K562 (cell line): Measurements from ENCODE around the gene BCAR3. TPM values are rescaled to one million over a fixed set of nuclear protein-coding genes. Genes with fewer than 3 reads are reported as not detected.

Experiments used
- ATAC-seq: fragments of 200-7000 bp; cut with Tn5 transposase; 3 replicates; pipeline ENCODE4 v1.9.1; 2020; ENCODE audit warnings: moderate library complexity
- BruUV-seq: library from RNA; stranded (reverse); fragments of 400-500 nt; replicated peaks from 2 replicates; lab custom pipeline; 2021; lab: Mats Ljungman, UMichigan
- CTCF ChIA-PET: fragments of 300-600 bp; formaldehyde crosslinking; extraction: SDS; loops from one replicate; lab custom pipeline; 2021; ENCODE audit warnings: low intra/inter-chr PET ratio; lab: Yijun Ruan, JAX
- POLR2A ChIA-PET: fragments of 300-600, 350-650 bp; sonication (Branson Sonifier 250); formaldehyde crosslinking; extraction: SDS; loops from one replicate; lab custom pipeline; 2021; ENCODE audit warnings: antibody characterized with exemption, inconsistent platforms; lab: Yijun Ruan, JAX
- DNase-seq, 4 experiments: peaks; one replicate each; pipeline versions ENCODE4 v3.0.0 to v3.0.0-alpha.2; 2011 to 2018; ENCODE audit warnings: low spot score in 3 of 4, mixed read lengths in 3 of 4; ENCODE audit errors: extremely low read depth in 1 of 4
- FAIRE-seq: peaks from 2 replicates; lab custom pipeline; 2011; peaks lifted over from hg19 to GRCh38; lab: Jason Lieb, UNC
- H2AFZ ChIP-seq: 2 replicates; pipeline ENCODE4 v1.6.0; 2011; ENCODE audit warnings: low read depth, low read length, control low read depth, inconsistent platforms
- H3K27ac ChIP-seq: fragments of 200-600 bp; 3 replicates; pipeline ENCODE4 v1.8.0; 2011; ENCODE audit warnings: low read depth, mild to moderate bottlenecking, control low read depth, inconsistent platforms, low read length, moderate library complexity, mixed read lengths; ENCODE audit errors: extremely low read depth
- H3K27me3 ChIP-seq, 2 experiments: fragments of 300-600 bp in 1 of 2; 2 replicates in 1 of 2; 3 replicates in 1 of 2; pipeline versions ENCODE4 v1.6.0 to v1.8.0; 2011; ENCODE audit warnings: inconsistent platforms in 2 of 2, low read length in 2 of 2, mild to moderate bottlenecking in 1 of 2, mixed read lengths in 1 of 2, moderate library complexity in 1 of 2; ENCODE audit not compliant: control insufficient read depth in 2 of 2, insufficient read depth in 2 of 2
- H3K36me3 ChIP-seq: fragments of 300-600 bp; 3 replicates; pipeline ENCODE4 v1.8.0; 2011; ENCODE audit warnings: mild to moderate bottlenecking, low read length, inconsistent platforms; ENCODE audit not compliant: control insufficient read depth, insufficient read depth
- H3K4me1 ChIP-seq, 2 experiments: fragments of 200-600 bp in 1 of 2; replicated peaks in 1 of 2; 2 replicates in 1 of 2; 3 replicates in 1 of 2; pipeline versions ENCODE4 v1.5.1 to v1.8.0; 2011; ENCODE audit warnings: inconsistent platforms in 2 of 2, low read length in 2 of 2, mild to moderate bottlenecking in 1 of 2, mixed read lengths in 1 of 2, moderate library complexity in 1 of 2; ENCODE audit not compliant: control insufficient read depth in 2 of 2, insufficient read depth in 2 of 2
- H3K4me2 ChIP-seq: 2 replicates; pipeline ENCODE4 v1.6.1; 2011; ENCODE audit warnings: low read length, control low read depth, inconsistent platforms, mixed read lengths; ENCODE audit not compliant: insufficient read depth
- H3K4me3 ChIP-seq: fragments of 200-600 bp; sonication (generic), shearing (Covaris generic); 2 replicates; pipeline ENCODE4 v1.5.1; 2016; ENCODE audit warnings: control low read depth, inconsistent platforms
- H3K79me2 ChIP-seq: fragments of 200-600 bp; 3 replicates; pipeline ENCODE4 v1.8.0; 2011; ENCODE audit warnings: low read length, inconsistent platforms; ENCODE audit not compliant: control insufficient read depth, insufficient read depth
- H3K9ac ChIP-seq, 2 experiments: 2 replicates each; pipeline versions ENCODE4 v1.6.0 to v1.6.1; 2011; ENCODE audit warnings: low read depth in 2 of 2, low read length in 2 of 2, control low read depth in 1 of 2, inconsistent platforms in 1 of 2, mild to moderate bottlenecking in 1 of 2, mixed read lengths in 1 of 2; ENCODE audit not compliant: insufficient read depth in 1 of 2
- H3K9me1 ChIP-seq: one replicate; pipeline ENCODE4 v1.6.0; 2011; ENCODE audit warnings: inconsistent platforms, mild to moderate bottlenecking, low read length, moderate library complexity; ENCODE audit not compliant: control insufficient read depth, insufficient read depth
- H3K9me3 ChIP-seq: replicated peaks from 2 replicates; pipeline ENCODE4 v1.5.1; 2011; ENCODE audit warnings: low read depth, low read length, inconsistent platforms; ENCODE audit not compliant: control insufficient read depth, insufficient read depth
- H4K20me1 ChIP-seq: replicated peaks from 2 replicates; pipeline ENCODE4 v1.6.1; 2011; ENCODE audit warnings: low read length, inconsistent platforms, mixed read lengths; ENCODE audit not compliant: control insufficient read depth, insufficient read depth
- BRCA1 ChIP-seq, 2 experiments: fragments of 450-650 bp in 1 of 2; sonication (generic) in 1 of 2; formaldehyde crosslinking in 1 of 2; IDR thresholded peaks; 2 replicates each; pipeline versions ENCODE4 v1.5.0 to v1.6.1; 2017 to 2020; ENCODE audit warnings: mild to moderate bottlenecking in 1 of 2, missing genetic modification reagents in 1 of 2
- C11orf30 ChIP-seq: fragments of 450-650 bp; IDR thresholded peaks from 2 replicates; pipeline ENCODE4 v1.6.1; 2016; ENCODE audit warnings: low read depth, mild to moderate bottlenecking
- CEBPG ChIP-seq, 3 experiments: fragments of 200-800 bp in 1 of 3; sonication (Bioruptor generic) in 1 of 3; sonication (generic) in 1 of 3; formaldehyde crosslinking in 1 of 3; IDR thresholded peaks in 2 of 3; conservative IDR thresholded peaks in 1 of 3; 2 replicates each; pipeline versions ENCODE4 v1.6.1 to v1.8.0; 2016 to 2022; ENCODE audit warnings: missing compliant biosample characterization in 2 of 3, missing genetic modification characterization in 2 of 3, mild to moderate bottlenecking in 1 of 3, missing genetic modification reagents in 1 of 3
- ZNF124 ChIP-seq: sonication (generic); formaldehyde crosslinking; IDR thresholded peaks from 2 replicates; pipeline ENCODE4 v1.8.1; 2022; ENCODE audit warnings: missing genetic modification reagents
- WGBS: fragments of 100-300 bp; shearing (Covaris generic); methylation state at CpG from one replicate; pipeline ENCODE4 v1.1.6; 2016; ENCODE audit warnings: low coverage, mixed read lengths; ENCODE audit not compliant: insufficient coverage; ENCODE audit errors: missing lambda C conversion rate; 5-methylcytosine and 5-hydroxymethylcytosine counted together
- in situ Hi-C: fragments of 300-500 bp; cut with MboI; formaldehyde crosslinking; loops from 4 replicates; pipeline ENCODE4 v1.15.0; 2018; ENCODE audit warnings: inconsistent platforms, mixed read lengths
- intact Hi-C: fragments of 100-400 bp; cut with micrococcal nuclease; formaldehyde crosslinking; loops from 2 replicates; pipeline ENCODE4 v1.14.2; 2022
- polyA plus RNA-seq, 8 experiments: library from polyadenylated mRNA; depleted of rRNA in 4 of 8; stranded (reverse) in 5 of 8; unstranded in 3 of 8; fragments of >200 nt; fragmentation: Nextera tagmentation in 2 of 8; fragmentation: Illumina TruSeq in 1 of 8; extraction: Ambion mirVana in 2 of 8; extraction: Trizol in 1 of 8; gene quantifications; 2 replicates each; pipeline versions ENCODE4 v1.2.1 to v1.2.3, GENCODE V29; 2011 to 2014; ENCODE audit warnings: inconsistent platforms in 1 of 8, missing spikeins in 1 of 8
- total RNA-seq, 7 experiments: library from RNA; depleted of rRNA in 6 of 7; stranded (reverse); fragments of >200 nt in 6 of 7; fragmentation: Illumina TruSeq in 2 of 7; extraction: Trizol in 2 of 7; gene quantifications; 2 replicates each; pipeline versions ENCODE4 v1.2.1 to v1.2.3, GENCODE V29; 2011 to 2021; ENCODE audit warnings: low replicate concordance in 1 of 7
- TF ChIP-seq, protein P1 (sequence below): sonication (generic); formaldehyde crosslinking; IDR thresholded peaks from 2 replicates; pipeline ENCODE4 v1.8.0; 2022; ENCODE audit warnings: mild to moderate bottlenecking, missing genetic modification reagents
- TF ChIP-seq, protein P2 (sequence below): fragments of 450-650 bp; formaldehyde crosslinking; IDR thresholded peaks from 2 replicates; pipeline ENCODE4 v1.4.0; 2020; ENCODE audit warnings: mild to moderate bottlenecking, moderate library complexity
- TF ChIP-seq, protein P3 (sequence below): sonication (generic); formaldehyde crosslinking; IDR thresholded peaks from 2 replicates; pipeline ENCODE4 v1.4.0; 2020; ENCODE audit warnings: mild to moderate bottlenecking, missing genetic modification reagents

The BCAR3 gene
- total and polyA plus RNA-seq, 9 of the 15 experiments (the other 6 are each of a cell fraction or from before 2014, with no cell fraction given): 1.8 to 6.3 (median 3.8) TPM

DNA sequence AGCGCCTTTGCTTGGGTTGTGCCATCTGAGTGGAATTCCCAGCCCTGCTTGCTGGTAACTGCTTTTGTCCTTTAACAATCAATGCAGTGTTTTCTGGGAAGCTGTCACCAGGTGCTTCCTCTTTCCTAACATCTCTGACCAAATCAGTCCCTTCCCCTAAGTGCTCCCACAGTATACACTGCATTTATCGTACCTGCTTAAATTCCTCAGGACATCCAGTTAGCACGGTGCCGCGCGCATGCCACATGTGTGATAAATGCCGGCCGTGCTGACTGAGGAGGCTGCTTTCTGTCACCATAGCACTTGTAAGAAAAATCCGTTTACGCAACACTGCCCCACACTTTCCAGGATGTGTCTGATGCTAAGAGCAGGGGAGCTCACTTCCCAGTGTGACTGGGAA is 115.4 kb downstream of the BCAR3 start:
- Histone ChIP-seq H3K4me3 (peak overlapping the region; percentile 25; the same call in 1 of the 2 replicates), H3K9me1 (no peaks in the 10 kb centered on the region), H3K4me2 (peak overlapping the region; percentile 84), H3K9ac (peak overlapping the region; percentile 60 to 76; a peak in 2 of 4 replicates), H3K79me2 (peaks cover 6% of the 10 kb centered on the region; the same call in 2 of the 3 replicates), H3K9me3 (no peaks in the 10 kb centered on the region), H4K20me1 (no peaks in the 10 kb centered on the region), H3K27me3 (no peaks in the 10 kb centered on the region), H3K4me1 (peaks cover 11 to 17% of the 10 kb centered on the region in 2 experiments), H3K36me3 (no peaks in the 10 kb centered on the region; the same call in 2 of the 3 replicates), H2AFZ (peak overlapping the region; percentile 42), H3K27ac (peak overlapping the region; percentile 81; the same call in 2 of the 3 replicates)
- WGBS: 73% methylated on average over 10 of the region's 10 CpGs
- FAIRE-seq: no peak
- DNase-seq: peak in 1 of 4 experiments; percentile 20
- BruUV-seq: no TSS peak
- intact Hi-C loops: loop anchor here (10.0 kb wide), 1 partner anchor 61 kb away; no protein-coding TSS in a partner anchor
- no peak for ATAC-seq
- in situ Hi-C loops: no loop called here
- ChIA-PET POLR2A (interaction anchor here (0.6 to 2.5 kb wide), 3 partner anchors 11 to 64 kb away, joined by 3 to 14 read pairs (median 6); no protein-coding TSS in a partner anchor), CTCF (no interaction called here)
- TF ChIP-seq CEBPG (CRISPR knock-in tag; IDR thresholded peaks at IDR 0.05) (peak; percentile 78), CEBPG (tag; conservative IDR thresholded peaks at IDR 0.05 in 1 of 2, IDR thresholded peaks at IDR 0.05 in 1 of 2) (0 out of 4 replicates have a peak, but pooled peaks of 1 of the 2 experiments have one; percentile 21), BRCA1 (IDR thresholded peaks at IDR 0.05) (no peak), BRCA1 (CRISPR knock-in tag; IDR thresholded peaks at IDR 0.05) (no peak), ZNF124 (CRISPR knock-in tag) (no peak), C11orf30 (no peak)
- TF ChIP-seq, protein P1, sequence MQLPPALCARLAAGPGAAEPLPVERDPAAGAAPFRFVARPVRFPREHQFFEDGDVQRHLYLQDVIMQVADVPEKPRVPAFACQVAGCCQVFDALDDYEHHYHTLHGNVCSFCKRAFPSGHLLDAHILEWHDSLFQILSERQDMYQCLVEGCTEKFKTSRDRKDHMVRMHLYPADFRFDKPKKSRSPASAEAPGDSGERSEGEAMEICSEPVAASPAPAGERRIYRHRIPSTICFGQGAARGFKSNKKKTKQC (CRISPR knock-in tag): 0 out of 2 replicates have a peak, but pooled peaks have one; percentile 34
- TF ChIP-seq, protein P2, sequence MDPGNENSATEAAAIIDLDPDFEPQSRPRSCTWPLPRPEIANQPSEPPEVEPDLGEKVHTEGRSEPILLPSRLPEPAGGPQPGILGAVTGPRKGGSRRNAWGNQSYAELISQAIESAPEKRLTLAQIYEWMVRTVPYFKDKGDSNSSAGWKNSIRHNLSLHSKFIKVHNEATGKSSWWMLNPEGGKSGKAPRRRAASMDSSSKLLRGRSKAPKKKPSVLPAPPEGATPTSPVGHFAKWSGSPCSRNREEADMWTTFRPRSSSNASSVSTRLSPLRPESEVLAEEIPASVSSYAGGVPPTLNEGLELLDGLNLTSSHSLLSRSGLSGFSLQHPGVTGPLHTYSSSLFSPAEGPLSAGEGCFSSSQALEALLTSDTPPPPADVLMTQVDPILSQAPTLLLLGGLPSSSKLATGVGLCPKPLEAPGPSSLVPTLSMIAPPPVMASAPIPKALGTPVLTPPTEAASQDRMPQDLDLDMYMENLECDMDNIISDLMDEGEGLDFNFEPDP (CRISPR knock-in tag): no peak
- TF ChIP-seq, protein P3, sequence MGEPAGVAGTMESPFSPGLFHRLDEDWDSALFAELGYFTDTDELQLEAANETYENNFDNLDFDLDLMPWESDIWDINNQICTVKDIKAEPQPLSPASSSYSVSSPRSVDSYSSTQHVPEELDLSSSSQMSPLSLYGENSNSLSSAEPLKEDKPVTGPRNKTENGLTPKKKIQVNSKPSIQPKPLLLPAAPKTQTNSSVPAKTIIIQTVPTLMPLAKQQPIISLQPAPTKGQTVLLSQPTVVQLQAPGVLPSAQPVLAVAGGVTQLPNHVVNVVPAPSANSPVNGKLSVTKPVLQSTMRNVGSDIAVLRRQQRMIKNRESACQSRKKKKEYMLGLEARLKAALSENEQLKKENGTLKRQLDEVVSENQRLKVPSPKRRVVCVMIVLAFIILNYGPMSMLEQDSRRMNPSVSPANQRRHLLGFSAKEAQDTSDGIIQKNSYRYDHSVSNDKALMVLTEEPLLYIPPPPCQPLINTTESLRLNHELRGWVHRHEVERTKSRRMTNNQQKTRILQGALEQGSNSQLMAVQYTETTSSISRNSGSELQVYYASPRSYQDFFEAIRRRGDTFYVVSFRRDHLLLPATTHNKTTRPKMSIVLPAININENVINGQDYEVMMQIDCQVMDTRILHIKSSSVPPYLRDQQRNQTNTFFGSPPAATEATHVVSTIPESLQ (CRISPR knock-in tag): no peak
